Measurements from ENCODE around the gene CDC42EP5.
"Not testable (repeated sequence)": the region's sequence is repeated elsewhere in the genome, so short reads cannot be mapped to it uniquely, and the experiment has no call there.

Gene CDC42EP5

GRCh38 chr19:54515156-54515555, 42.1 kb upstream of the CDC42EP5 start:
- no peak for TF ChIP-seq CTCF (IDR thresholded peaks at IDR 0.05; ENCODE audit: insufficient read depth, low read length, missing control alignments)
- ChIA-PET CTCF (no interaction called here), POLR2A (no interaction called here)
- H3K4me3 ChIP-seq (ENCODE audit: low read depth, low read length): no peak overlapping the region
- no peak for DNase-seq (ENCODE audit: low read depth, low spot score)

- CTCF ChIA-PET; H3K4me3 ChIP-seq (ENCODE audit: low read depth, low read length); POLR2A ChIA-PET: not testable (repeated sequence)
Measured at GRCh38 chr19:54509200-54509940, 36.3 kb upstream of the CDC42EP5 start.

GRCh38 chr19:54508487-54508886, 35.4 kb upstream of the CDC42EP5 start:
- DNase-seq (ENCODE audit: low read depth, low spot score); POLR2A ChIA-PET; CTCF ChIA-PET; H3K4me3 ChIP-seq (ENCODE audit: low read depth, low read length): not testable (repeated sequence)

More at GRCh38 chr19:54509200-54509940, 36.3 kb upstream of the CDC42EP5 start:
- DNase-seq (ENCODE audit: low read depth, low spot score): not testable (repeated sequence)

GRCh38 chr19:54507824-54508223, 34.7 kb upstream of the CDC42EP5 start:
- ChIA-PET POLR2A (no interaction called here), CTCF (no interaction called here)
- DNase-seq (ENCODE audit: low read depth, low spot score): no peak
- H3K4me3 ChIP-seq (ENCODE audit: low read depth, low read length): no peak overlapping the region
- no peak for TF ChIP-seq CTCF (IDR thresholded peaks at IDR 0.05; ENCODE audit: insufficient read depth, low read length, missing control alignments)

DNA sequence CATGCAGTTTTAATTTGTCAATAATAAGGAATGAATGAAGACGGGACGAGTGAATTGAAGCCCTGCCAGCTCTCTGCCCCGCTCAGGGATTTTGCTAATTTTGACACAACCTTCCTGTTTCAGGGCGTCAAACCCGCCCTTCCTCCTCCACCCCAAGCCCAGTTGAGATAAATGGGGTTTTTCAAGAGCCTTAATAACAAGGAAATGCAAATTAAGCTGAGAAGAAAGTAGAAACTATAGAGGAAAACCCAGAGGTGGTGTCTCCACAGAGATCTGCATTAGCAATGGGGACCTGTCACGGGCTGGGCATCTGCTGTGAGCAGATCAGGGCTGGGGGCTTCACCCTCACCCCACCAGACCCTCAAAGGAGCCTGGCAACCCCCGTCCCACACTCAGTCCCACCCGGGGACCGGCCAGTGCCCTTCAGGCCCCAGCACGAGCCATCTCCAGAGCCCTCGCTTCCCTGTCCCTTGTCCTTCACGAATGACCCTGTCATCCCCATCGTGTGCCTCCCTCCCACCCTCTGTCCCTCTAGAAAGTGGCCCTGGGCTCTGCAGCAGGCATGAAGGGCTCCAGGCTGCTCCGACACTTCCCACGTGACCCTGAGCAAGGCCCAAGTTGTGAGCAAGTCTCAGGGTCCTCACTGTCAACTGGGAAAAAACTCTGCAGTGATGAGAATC, 34.1 kb upstream of the CDC42EP5 start:
- CTCF ChIA-PET: interaction anchor here (1.0 kb wide), 1 partner anchor 26 kb away, joined by 3 read pairs; no protein-coding TSS in a partner anchor
- DNase-seq (ENCODE audit: low read depth, low spot score); H3K4me3 ChIP-seq (ENCODE audit: low read depth, low read length); POLR2A ChIA-PET: not testable (repeated sequence)

DNA sequence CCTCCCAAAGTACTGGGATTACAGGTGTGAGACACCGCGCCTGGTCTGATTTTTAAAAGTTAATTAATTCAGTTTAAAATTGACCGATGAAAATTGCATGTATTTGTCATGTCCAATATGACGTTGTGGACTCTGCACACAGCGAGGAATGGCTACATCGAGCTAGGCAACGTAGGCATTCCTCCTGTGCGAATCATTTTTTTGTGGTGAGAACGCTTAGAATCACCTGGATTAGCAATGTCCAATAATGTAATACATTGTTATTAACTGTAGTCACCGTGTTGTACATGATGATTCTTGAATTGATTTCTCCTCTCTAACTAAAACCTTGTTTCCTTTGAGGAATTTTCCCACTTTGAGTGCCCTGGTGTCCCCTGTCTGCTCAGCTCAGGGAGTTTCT, 33.0 kb upstream of the CDC42EP5 start:
- H3K4me3 ChIP-seq (ENCODE audit: low read depth, low read length): no peak overlapping the region
- CTCF ChIA-PET: interaction anchor here (1.0 kb wide), 1 partner anchor 24 kb away, joined by 3 read pairs; no protein-coding TSS in a partner anchor
- POLR2A ChIA-PET: no interaction called here
- DNase-seq (ENCODE audit: low read depth, low spot score): no peak
- no peak for TF ChIP-seq CTCF (IDR thresholded peaks at IDR 0.05; ENCODE audit: insufficient read depth, low read length, missing control alignments)

GRCh38 chr19:54505542-54505941, 32.4 kb upstream of the CDC42EP5 start:
- CTCF ChIA-PET; H3K4me3 ChIP-seq (ENCODE audit: low read depth, low read length); POLR2A ChIA-PET; DNase-seq (ENCODE audit: low read depth, low spot score): not testable (repeated sequence)

- TF ChIP-seq CTCF (IDR thresholded peaks at IDR 0.05; ENCODE audit: insufficient read depth, low read length, missing control alignments): no peak
- no peak within 1 kb of the TSS for H3K4me3 ChIP-seq (ENCODE audit: low read depth, low read length)
- DNase-seq (ENCODE audit: low read depth, low spot score): no peak
- ChIA-PET POLR2A (no interaction called here), CTCF (no interaction called here)
Measured at GRCh38 chr19:54502518-54503048, 29.5 kb upstream of the CDC42EP5 start, which contains the start of gene LAIR2. TSS of gene LAIR2 (plus strand) at chr19:54502831. CDS start at chr19:54502919, 88 bp downstream.

- DNase-seq (ENCODE audit: low read depth, low spot score); POLR2A ChIA-PET; CTCF ChIA-PET; H3K4me3 ChIP-seq (ENCODE audit: low read depth, low read length): not testable (repeated sequence)
Measured at GRCh38 chr19:54498451-54498772, 25.3 kb upstream of the CDC42EP5 start.

DNA sequence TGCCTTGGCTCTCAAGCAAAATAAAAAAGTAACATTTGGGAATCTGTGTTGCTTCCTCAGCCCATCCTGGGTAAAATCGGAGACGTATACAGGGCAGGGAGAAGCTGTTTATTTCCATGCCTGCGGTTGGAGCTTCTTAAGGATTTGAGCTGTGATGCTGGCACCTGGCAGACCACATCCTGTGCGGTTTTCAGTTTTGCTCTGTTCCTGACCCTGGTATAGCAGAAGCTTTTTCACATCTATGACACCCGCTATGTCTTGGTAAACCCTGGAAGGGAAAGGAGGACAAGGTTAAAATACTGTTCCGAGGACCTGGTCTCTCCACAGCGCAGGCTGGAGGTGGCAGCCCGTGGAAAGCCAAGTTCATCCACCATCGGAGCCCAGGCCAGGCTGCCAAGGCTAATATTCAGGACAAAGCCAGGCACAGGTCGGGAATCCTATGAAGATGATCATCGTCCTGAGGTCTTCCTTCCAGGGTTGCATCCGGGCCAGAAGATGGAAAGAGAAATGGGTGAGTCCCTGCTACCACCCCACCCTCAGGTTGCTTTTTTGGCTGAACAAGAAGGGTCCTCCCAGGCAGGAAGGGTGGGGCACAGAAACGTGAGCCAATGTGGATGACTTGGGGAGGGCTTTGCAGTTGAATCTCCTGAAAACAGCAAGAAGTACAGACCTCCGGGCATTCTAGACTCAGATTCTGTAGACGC, 24.8 kb upstream of the CDC42EP5 start:
- H3K4me3 ChIP-seq (ENCODE audit: low read depth, low read length); CTCF ChIA-PET; DNase-seq (ENCODE audit: low read depth, low spot score); POLR2A ChIA-PET: not testable (repeated sequence)

GRCh38 chr19:54495284-54495683, 22.2 kb upstream of the CDC42EP5 start:
- POLR2A ChIA-PET; DNase-seq (ENCODE audit: low read depth, low spot score); H3K4me3 ChIP-seq (ENCODE audit: low read depth, low read length): not testable (repeated sequence)
- CTCF ChIA-PET: interaction anchor here (1.3 kb wide), 1 partner anchor 17 kb away, joined by 3 read pairs; no protein-coding TSS in a partner anchor

Data from AG04449 (cell line).